CD14-positive monocyte (primary cell): ENCODE measurements around the gene STAP1. TPM values are rescaled to one million over a fixed set of nuclear protein-coding genes. Genes with fewer than 3 reads are reported as not detected.

Source experiments
- DNase-seq, 3 donors: peaks; one replicate each; pipeline ENCODE4 v3.0.0-alpha.2; 2011 to 2022
- H2AFZ ChIP-seq: 2 replicates; pipeline ENCODE4 v1.6.0; 2012; ENCODE audit warnings: mild to moderate bottlenecking, low read depth, low read length, inconsistent platforms; ENCODE audit not compliant: insufficient read depth, poor library complexity, severe bottlenecking
- H3K27ac ChIP-seq, 2 donors: 1 replicate in 1 of 2; 2 replicates in 1 of 2; pipeline ENCODE4 v1.5.1; 2012 to 2013; ENCODE audit warnings: low read length in 2 of 2, control low read depth in 1 of 2, inconsistent platforms in 1 of 2, low read depth in 1 of 2, mild to moderate bottlenecking in 1 of 2
- H3K27me3 ChIP-seq, 2 donors: one replicate each; pipeline versions ENCODE4 v1.6.0 to v1.6.1; 2011 to 2013; ENCODE audit warnings: low read length in 2 of 2; ENCODE audit not compliant: control insufficient read depth in 2 of 2, insufficient read depth in 2 of 2
- H3K36me3 ChIP-seq, 2 donors: replicated peaks in 1 of 2; 1 replicate in 1 of 2; 2 replicates in 1 of 2; pipeline versions ENCODE4 v1.5.1 to v1.6.1; 2012 to 2013; ENCODE audit warnings: low read length in 2 of 2, control low read depth in 1 of 2, inconsistent platforms in 1 of 2, mild to moderate bottlenecking in 1 of 2; ENCODE audit not compliant: insufficient read depth in 2 of 2, control insufficient read depth in 1 of 2
- H3K4me1 ChIP-seq, 2 donors: 1 replicate in 1 of 2; 2 replicates in 1 of 2; pipeline versions ENCODE4 v1.5.1 to v1.6.1; 2012 to 2013; ENCODE audit warnings: low read length in 2 of 2, control low read depth in 1 of 2, inconsistent platforms in 1 of 2, mild to moderate bottlenecking in 1 of 2, moderate library complexity in 1 of 2; ENCODE audit not compliant: insufficient read depth in 2 of 2, control insufficient read depth in 1 of 2
- H3K4me2 ChIP-seq: replicated peaks from 2 replicates; pipeline ENCODE3; 2012; ENCODE audit warnings: low read length, moderate library complexity, mild to moderate bottlenecking; ENCODE audit not compliant: poor library complexity, severe bottlenecking; ENCODE audit errors: extremely low read depth
- H3K4me3 ChIP-seq, 3 experiments: fragments of 200-600 bp in 1 of 3; sonication (generic) in 1 of 3; replicated peaks in 1 of 3; 1 replicate in 2 of 3; 2 replicates in 1 of 3; pipeline ENCODE4 v1.5.1; 2011 to 2013; ENCODE audit warnings: low read length in 3 of 3, mild to moderate bottlenecking in 3 of 3, control low read depth in 2 of 3, low read depth in 2 of 3, inconsistent platforms in 1 of 3, moderate library complexity in 1 of 3
- H3K79me2 ChIP-seq: 2 replicates; pipeline ENCODE4 v1.6.0; 2012; ENCODE audit warnings: mild to moderate bottlenecking, control low read depth, inconsistent platforms, low read length, moderate library complexity; ENCODE audit not compliant: insufficient read depth
- H3K9ac ChIP-seq: 2 replicates; pipeline ENCODE4 v1.6.0; 2017; ENCODE audit warnings: low read length, mild to moderate bottlenecking; ENCODE audit not compliant: insufficient read depth, poor library complexity, severe bottlenecking
- H3K9me3 ChIP-seq, 2 donors: replicated peaks in 1 of 2; 1 replicate in 1 of 2; 2 replicates in 1 of 2; pipeline versions ENCODE4 v1.5.1 to v1.6.1; 2012 to 2013; ENCODE audit warnings: low read length in 2 of 2, control low read depth in 1 of 2; ENCODE audit not compliant: control insufficient read depth in 1 of 2, insufficient read depth in 1 of 2
- H4K20me1 ChIP-seq: 2 replicates; pipeline ENCODE4 v1.6.0; 2012; ENCODE audit warnings: mild to moderate bottlenecking, low read length, control low read depth, moderate library complexity; ENCODE audit not compliant: insufficient read depth
- H3K27ac Mint-ChIP-seq, 7 donors: one replicate each; pipeline ENCODE4 v1.8.0; 2020; ENCODE audit warnings: mild to moderate bottlenecking in 7 of 7, mixed read lengths in 7 of 7, moderate library complexity in 6 of 7, inconsistent platforms in 2 of 7
- H3K27me3 Mint-ChIP-seq, 3 donors: one replicate each; pipeline ENCODE4 v1.8.0; 2021 to 2022; ENCODE audit warnings: low read depth in 3 of 3, mild to moderate bottlenecking in 3 of 3, mixed read lengths in 3 of 3, moderate library complexity in 3 of 3, inconsistent platforms in 1 of 3
- H3K36me3 Mint-ChIP-seq, 2 donors: one replicate each; pipeline ENCODE4 v1.8.0; 2020; ENCODE audit warnings: mixed read lengths in 2 of 2, inconsistent platforms in 1 of 2, mild to moderate bottlenecking in 1 of 2
- H3K4me1 Mint-ChIP-seq: one replicate; pipeline ENCODE4 v1.8.0; 2020; ENCODE audit warnings: mild to moderate bottlenecking, mixed read lengths
- H3K4me3 Mint-ChIP-seq, 2 donors: one replicate each; pipeline ENCODE4 v1.8.0; 2020; ENCODE audit warnings: mild to moderate bottlenecking in 2 of 2, mixed read lengths in 2 of 2, moderate library complexity in 1 of 2
- H3K9me3 Mint-ChIP-seq, 7 donors: one replicate each; pipeline ENCODE4 v1.8.0; 2020 to 2022; ENCODE audit warnings: mixed read lengths in 7 of 7, mild to moderate bottlenecking in 6 of 7, moderate library complexity in 6 of 7, inconsistent platforms in 2 of 7
- WGBS: methylation state at CpG from one replicate; pipeline ENCODE4 v1.1.5; 2013; ENCODE audit warnings: missing lambda C conversion rate; ENCODE audit not compliant: insufficient coverage; 5-methylcytosine and 5-hydroxymethylcytosine counted together
- intact Hi-C, 2 donors: fragments of 100-400 bp; cut with micrococcal nuclease; formaldehyde crosslinking; loops; one replicate each; pipeline versions ENCODE4 v1.15.0 to v1.15.1; 2023
- polyA plus RNA-seq, 3 donors: library from polyadenylated mRNA; depleted of rRNA in 1 of 3; unstranded in 2 of 3; stranded (reverse) in 1 of 3; fragments of 300-500 nt in 2 of 3; fragments of >200 nt in 1 of 3; fragmentation: Illumina TruSeq in 2 of 3; gene quantifications; 1 replicate in 2 of 3; 2 replicates in 1 of 3; pipeline ENCODE4 v1.2.3, GENCODE V29; 2012 to 2021
- TF ChIP-seq, protein P1 (sequence below): fragments of 200-600 bp; IDR thresholded peaks from one replicate; pipeline ENCODE4 v1.8.0; 2022; ENCODE audit warnings: antibody characterized with exemption, mild to moderate bottlenecking

Gene STAP1
- polyA plus RNA-seq, 3 donors = 0.13 to 0.14 TPM; not detected in 1

DNA sequence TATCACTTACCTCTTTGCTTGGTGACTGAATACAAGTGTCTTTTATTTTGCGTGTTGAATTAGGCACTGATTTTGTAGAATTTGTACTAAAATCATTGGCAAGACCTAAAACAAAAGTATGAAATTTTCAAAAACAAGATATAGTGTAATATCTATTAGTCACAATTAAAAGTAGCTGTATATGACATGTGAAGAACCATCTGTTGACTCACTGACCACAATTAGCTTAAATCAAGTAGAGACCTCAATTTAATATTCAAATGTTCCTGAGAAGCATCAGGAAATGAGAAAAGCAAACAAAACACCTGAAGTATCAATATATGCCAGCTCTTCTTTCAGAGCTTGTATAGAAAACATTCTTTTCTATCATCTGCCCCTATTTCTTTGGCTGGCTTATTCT, 18.7 kb upstream of the STAP1 start:
- peaks cover 9 to 11% of the 10 kb centered on the region in 2 donors for H3K4me1 ChIP-seq
- WGBS = no CpG with 5 or more reads among the region's 1 CpG
- Mint-ChIP-seq H3K9me3 (peaks cover 0 to 3% (median 1%) of the 10 kb centered on the region in 7 donors), H3K27me3 (no peaks in the 10 kb centered on the region), H3K4me3 (no peak overlapping the region), H3K27ac (no peak overlapping the region), H3K4me1 (peaks cover 21% of the 10 kb centered on the region), H3K36me3 (peaks cover 62 to 73% of the 10 kb centered on the region in 2 donors)
- H3K27ac ChIP-seq = no peak overlapping the region
- H3K36me3 ChIP-seq = peaks cover 65 to 83% of the 10 kb centered on the region in 2 donors
- intact Hi-C loops = loop anchor here in 1 of 2 donors (10.0 kb wide), 1 partner anchor 155 kb away; no protein-coding TSS in a partner anchor
- TF ChIP-seq, protein P1, sequence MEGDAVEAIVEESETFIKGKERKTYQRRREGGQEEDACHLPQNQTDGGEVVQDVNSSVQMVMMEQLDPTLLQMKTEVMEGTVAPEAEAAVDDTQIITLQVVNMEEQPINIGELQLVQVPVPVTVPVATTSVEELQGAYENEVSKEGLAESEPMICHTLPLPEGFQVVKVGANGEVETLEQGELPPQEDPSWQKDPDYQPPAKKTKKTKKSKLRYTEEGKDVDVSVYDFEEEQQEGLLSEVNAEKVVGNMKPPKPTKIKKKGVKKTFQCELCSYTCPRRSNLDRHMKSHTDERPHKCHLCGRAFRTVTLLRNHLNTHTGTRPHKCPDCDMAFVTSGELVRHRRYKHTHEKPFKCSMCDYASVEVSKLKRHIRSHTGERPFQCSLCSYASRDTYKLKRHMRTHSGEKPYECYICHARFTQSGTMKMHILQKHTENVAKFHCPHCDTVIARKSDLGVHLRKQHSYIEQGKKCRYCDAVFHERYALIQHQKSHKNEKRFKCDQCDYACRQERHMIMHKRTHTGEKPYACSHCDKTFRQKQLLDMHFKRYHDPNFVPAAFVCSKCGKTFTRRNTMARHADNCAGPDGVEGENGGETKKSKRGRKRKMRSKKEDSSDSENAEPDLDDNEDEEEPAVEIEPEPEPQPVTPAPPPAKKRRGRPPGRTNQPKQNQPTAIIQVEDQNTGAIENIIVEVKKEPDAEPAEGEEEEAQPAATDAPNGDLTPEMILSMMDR = no peak
- H3K4me2 ChIP-seq = no peak overlapping the region
- no peaks in the 10 kb centered on the region for H3K27me3 ChIP-seq
- no peak for DNase-seq
- H3K9ac ChIP-seq = no peak overlapping the region
- no peak overlapping the region for H2AFZ ChIP-seq
- H3K9me3 ChIP-seq = no peaks in the 10 kb centered on the region
- peaks cover 72% of the 10 kb centered on the region for H3K79me2 ChIP-seq
- H3K4me3 ChIP-seq = no peak overlapping the region
- H4K20me1 ChIP-seq = no peaks in the 10 kb centered on the region

DNA sequence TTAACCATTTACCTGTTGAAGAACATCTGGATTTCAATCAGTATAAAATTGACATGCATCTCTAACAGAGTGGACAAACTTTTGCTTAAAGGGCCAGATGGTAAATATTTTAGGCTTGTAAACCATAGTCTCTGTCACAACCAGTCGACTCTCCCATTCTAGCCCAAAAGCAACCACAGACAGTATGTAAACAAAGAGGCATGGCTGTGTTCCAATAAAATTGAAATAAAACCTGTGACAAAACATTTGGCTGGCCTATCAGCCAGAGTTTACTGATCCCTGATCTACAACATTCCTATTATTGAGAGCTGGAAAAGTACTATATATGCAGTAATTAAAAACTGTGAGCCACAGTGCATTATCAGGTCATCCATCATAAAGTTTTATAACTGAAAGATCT, 16.5 kb upstream of the STAP1 start:
- no peak overlapping the region for H2AFZ ChIP-seq
- H3K36me3 ChIP-seq = peaks cover 43 to 62% of the 10 kb centered on the region in 2 donors
- H3K9ac ChIP-seq = no peak overlapping the region
- no peak overlapping the region for H3K4me2 ChIP-seq
- peak overlapping the region in 1 of 2 donors; percentile 7 for H3K27ac ChIP-seq
- Mint-ChIP-seq H3K36me3 (peaks cover 47 to 51% of the 10 kb centered on the region in 2 donors), H3K9me3 (peaks cover 0 to 2% (median 0%) of the 10 kb centered on the region in 7 donors), H3K27ac (peak overlapping the region in 1 of 7 donors; percentile 75), H3K27me3 (no peaks in the 10 kb centered on the region), H3K4me1 (peaks cover 22% of the 10 kb centered on the region), H3K4me3 (no peak overlapping the region)
- no peak for DNase-seq
- no peak overlapping the region for H3K4me3 ChIP-seq
- no peaks in the 10 kb centered on the region for H4K20me1 ChIP-seq
- WGBS = no CpG with 5 or more reads among the region's 1 CpG
- TF ChIP-seq, protein P1 = no peak
- H3K27me3 ChIP-seq = no peaks in the 10 kb centered on the region
- peaks cover 11 to 13% of the 10 kb centered on the region in 2 donors for H3K4me1 ChIP-seq
- intact Hi-C loops = loop anchor here in 1 of 2 donors (10.0 kb wide), 1 partner anchor 153 kb away; no protein-coding TSS in a partner anchor
- H3K9me3 ChIP-seq = no peaks in the 10 kb centered on the region
- H3K79me2 ChIP-seq = peaks cover 66% of the 10 kb centered on the region
